Measurements from ENCODE around the gene CTNNBL1.

Gene CTNNBL1

GRCh38 chr20:37798312-37798711 is 104.5 kb downstream of the CTNNBL1 start:
- Histone ChIP-seq H3K4me3 (ENCODE audit: insufficient read depth in 1 of 2, low read depth in 1 of 2, low read length in 2 of 2) (no peak overlapping the region), H3K27ac (ENCODE audit: low read length, poor library complexity, severe bottlenecking) (no peak overlapping the region), H2AK5ac (ENCODE audit: low read length, severe bottlenecking) (no peak overlapping the region), H2AFZ (ENCODE audit: low read depth, low read length) (no peak overlapping the region), H2BK5ac (ENCODE audit: low read depth, low read length, poor library complexity, severe bottlenecking) (no peak overlapping the region), H3K79me1 (replicated peaks; ENCODE audit: low read length, poor library complexity, severe bottlenecking) (peaks cover 5% of the 10 kb centered on the region), H3K36me3 (ENCODE audit: control insufficient read depth in 1 of 2, insufficient read depth in 2 of 2, low read depth in 1 of 2, low read length in 2 of 2) (peaks cover 4 to 47% of the 10 kb centered on the region in 2 experiments), H3K4me2 (ENCODE audit: low read length, poor library complexity, severe bottlenecking) (no peak overlapping the region), H3K23ac (ENCODE audit: low read length in 2 of 2) (no peak overlapping the region), H3K4ac (ENCODE audit: low read depth in 1 of 2, low read length in 2 of 2) (no peak overlapping the region), H4K8ac (ENCODE audit: low read length) (no peak overlapping the region), H3K18ac (ENCODE audit: low read depth in 1 of 2, low read length in 2 of 2) (no peak overlapping the region), H3K9me3 (ENCODE audit: control insufficient read depth, low read length) (no peaks in the 10 kb centered on the region), H2BK12ac (ENCODE audit: low read length in 2 of 2) (no peak overlapping the region), H3K14ac (ENCODE audit: low read length in 2 of 2) (no peak overlapping the region), H2BK120ac (ENCODE audit: low read depth, low read length) (no peak overlapping the region), H2BK15ac (ENCODE audit: low read depth, poor library complexity, severe bottlenecking) (no peak overlapping the region), H3K9ac (ENCODE audit: low read length) (no peak overlapping the region), H4K91ac (ENCODE audit: low read length) (no peak overlapping the region), H3K4me1 (ENCODE audit: control insufficient read depth, insufficient read depth, low read depth, low read length) (peaks cover 2% of the 10 kb centered on the region), H3K27me3 (ENCODE audit: control insufficient read depth in 1 of 2, insufficient read depth in 1 of 2, low read length in 2 of 2) (no peaks in the 10 kb centered on the region)
- DNase-seq: no peak
- WGBS: 88% methylated on average over 2 of the region's 2 CpGs

- no peak overlapping the region for H4K8ac ChIP-seq (ENCODE audit: low read length)
- peaks cover 10% of the 10 kb centered on the region for H3K79me1 ChIP-seq (replicated peaks; ENCODE audit: low read length, poor library complexity, severe bottlenecking)
- H2BK5ac ChIP-seq (ENCODE audit: low read depth, low read length, poor library complexity, severe bottlenecking): no peak overlapping the region
- H3K9ac ChIP-seq (ENCODE audit: low read length): no peak overlapping the region
- no peaks in the 10 kb centered on the region for H3K27me3 ChIP-seq (ENCODE audit: control insufficient read depth in 1 of 2, insufficient read depth in 1 of 2, low read length in 2 of 2)
- H3K4me2 ChIP-seq (ENCODE audit: low read length, poor library complexity, severe bottlenecking): no peak overlapping the region
- H2BK120ac ChIP-seq (ENCODE audit: low read depth, low read length): no peak overlapping the region
- peaks cover 13 to 62% of the 10 kb centered on the region in 2 experiments for H3K36me3 ChIP-seq (ENCODE audit: control insufficient read depth in 1 of 2, insufficient read depth in 2 of 2, low read depth in 1 of 2, low read length in 2 of 2)
- H3K4ac ChIP-seq (ENCODE audit: low read depth in 1 of 2, low read length in 2 of 2): no peak overlapping the region
- H2AFZ ChIP-seq (ENCODE audit: low read depth, low read length): no peak overlapping the region
- H3K23ac ChIP-seq (ENCODE audit: low read length in 2 of 2): no peak overlapping the region
- no peak overlapping the region for H2BK12ac ChIP-seq (ENCODE audit: low read length in 2 of 2)
- H2BK15ac ChIP-seq (ENCODE audit: low read depth, poor library complexity, severe bottlenecking): no peak overlapping the region
- no peak overlapping the region for H2AK5ac ChIP-seq (ENCODE audit: low read length, severe bottlenecking)
- H3K14ac ChIP-seq (ENCODE audit: low read length in 2 of 2): no peak overlapping the region
- H3K18ac ChIP-seq (ENCODE audit: low read depth in 1 of 2, low read length in 2 of 2): no peak overlapping the region
- H3K9me3 ChIP-seq (ENCODE audit: control insufficient read depth, low read length): no peaks in the 10 kb centered on the region
- whole genome bisulfite sequencing: 72% methylated on average over 4 of the region's 4 CpGs
- H3K4me3 ChIP-seq (ENCODE audit: insufficient read depth in 1 of 2, low read depth in 1 of 2, low read length in 2 of 2): no peak overlapping the region
- no peak overlapping the region for H4K91ac ChIP-seq (ENCODE audit: low read length)
- no peak for DNase-seq
- peaks cover 5% of the 10 kb centered on the region for H3K4me1 ChIP-seq (ENCODE audit: control insufficient read depth, insufficient read depth, low read depth, low read length)
- no peak overlapping the region for H3K27ac ChIP-seq (ENCODE audit: low read length, poor library complexity, severe bottlenecking)
These were observed 106.8 kb downstream of the CTNNBL1 start for GRCh38 chr20:37800618-37801017.

GRCh38 chr20:37801921-37802320 is 108.1 kb downstream of the CTNNBL1 start:
- Histone ChIP-seq H3K23ac (ENCODE audit: low read length in 2 of 2) (no peak overlapping the region), H3K36me3 (ENCODE audit: control insufficient read depth in 1 of 2, insufficient read depth in 2 of 2, low read depth in 1 of 2, low read length in 2 of 2) (peaks cover 16 to 69% of the 10 kb centered on the region in 2 experiments), H2AK5ac (ENCODE audit: low read length, severe bottlenecking) (no peak overlapping the region), H4K8ac (ENCODE audit: low read length) (no peak overlapping the region), H3K4ac (ENCODE audit: low read depth in 1 of 2, low read length in 2 of 2) (no peak overlapping the region), H2BK120ac (ENCODE audit: low read depth, low read length) (no peak overlapping the region), H3K9me3 (ENCODE audit: control insufficient read depth, low read length) (no peaks in the 10 kb centered on the region), H2BK12ac (ENCODE audit: low read length in 2 of 2) (no peak overlapping the region), H3K9ac (ENCODE audit: low read length) (no peak overlapping the region), H2AFZ (ENCODE audit: low read depth, low read length) (no peak overlapping the region), H4K91ac (ENCODE audit: low read length) (no peak overlapping the region), H3K27ac (ENCODE audit: low read length, poor library complexity, severe bottlenecking) (no peak overlapping the region), H3K18ac (ENCODE audit: low read depth in 1 of 2, low read length in 2 of 2) (no peak overlapping the region), H3K14ac (ENCODE audit: low read length in 2 of 2) (no peak overlapping the region), H2BK5ac (ENCODE audit: low read depth, low read length, poor library complexity, severe bottlenecking) (no peak overlapping the region), H3K79me1 (replicated peaks; ENCODE audit: low read length, poor library complexity, severe bottlenecking) (peaks cover 12% of the 10 kb centered on the region), H3K4me3 (ENCODE audit: insufficient read depth in 1 of 2, low read depth in 1 of 2, low read length in 2 of 2) (no peak overlapping the region), H2BK15ac (ENCODE audit: low read depth, poor library complexity, severe bottlenecking) (no peak overlapping the region), H3K27me3 (ENCODE audit: control insufficient read depth in 1 of 2, insufficient read depth in 1 of 2, low read length in 2 of 2) (no peaks in the 10 kb centered on the region), H3K4me2 (ENCODE audit: low read length, poor library complexity, severe bottlenecking) (no peak overlapping the region), H3K4me1 (ENCODE audit: control insufficient read depth, insufficient read depth, low read depth, low read length) (peaks cover 5% of the 10 kb centered on the region)
- no peak for DNase-seq
- 88% methylated on average over 2 of the region's 2 CpGs for WGBS

GRCh38 chr20:37803438-37804307 is 109.8 kb downstream of the CTNNBL1 start:
- H4K91ac ChIP-seq (ENCODE audit: low read length): no peak overlapping the region
- H2BK15ac ChIP-seq (ENCODE audit: low read depth, poor library complexity, severe bottlenecking): no peak overlapping the region
- no peak overlapping the region for H2BK5ac ChIP-seq (ENCODE audit: low read depth, low read length, poor library complexity, severe bottlenecking)
- peaks cover 3% of the 10 kb centered on the region for H3K4me1 ChIP-seq (ENCODE audit: control insufficient read depth, insufficient read depth, low read depth, low read length)
- 73% methylated on average over 6 of the region's 8 CpGs for WGBS
- H3K36me3 ChIP-seq (ENCODE audit: control insufficient read depth in 1 of 2, insufficient read depth in 2 of 2, low read depth in 1 of 2, low read length in 2 of 2): peaks cover 16 to 63% of the 10 kb centered on the region in 2 experiments
- no peak overlapping the region for H2AFZ ChIP-seq (ENCODE audit: low read depth, low read length)
- H3K27me3 ChIP-seq (ENCODE audit: control insufficient read depth in 1 of 2, insufficient read depth in 1 of 2, low read length in 2 of 2): no peaks in the 10 kb centered on the region
- no peak overlapping the region for H3K4me3 ChIP-seq (ENCODE audit: insufficient read depth in 1 of 2, low read depth in 1 of 2, low read length in 2 of 2)
- H3K9me3 ChIP-seq (ENCODE audit: control insufficient read depth, low read length): no peaks in the 10 kb centered on the region
- no peak overlapping the region for H3K23ac ChIP-seq (ENCODE audit: low read length in 2 of 2)
- no peak overlapping the region for H3K27ac ChIP-seq (ENCODE audit: low read length, poor library complexity, severe bottlenecking)
- H3K4ac ChIP-seq (ENCODE audit: low read depth in 1 of 2, low read length in 2 of 2): no peak overlapping the region
- no peak overlapping the region for H2AK5ac ChIP-seq (ENCODE audit: low read length, severe bottlenecking)
- no peak overlapping the region for H4K8ac ChIP-seq (ENCODE audit: low read length)
- H3K14ac ChIP-seq (ENCODE audit: low read length in 2 of 2): no peak overlapping the region
- H3K18ac ChIP-seq (ENCODE audit: low read depth in 1 of 2, low read length in 2 of 2): no peak overlapping the region
- no peak for DNase-seq
- no peak overlapping the region for H3K9ac ChIP-seq (ENCODE audit: low read length)
- H2BK120ac ChIP-seq (ENCODE audit: low read depth, low read length): no peak overlapping the region
- peaks cover 12% of the 10 kb centered on the region for H3K79me1 ChIP-seq (replicated peaks; ENCODE audit: low read length, poor library complexity, severe bottlenecking)
- H3K4me2 ChIP-seq (ENCODE audit: low read length, poor library complexity, severe bottlenecking): no peak overlapping the region
- no peak overlapping the region for H2BK12ac ChIP-seq (ENCODE audit: low read length in 2 of 2)

All from mesenchymal stem cell (in vitro differentiated cells and primary cell).